H7 (cell line): ENCODE data around the gene SPATS2L. TPM values are rescaled to one million over a fixed set of nuclear protein-coding genes. Genes with fewer than 3 reads are reported as not detected.
A peak's percentile ranks its signal among the peaks of the same experiment; 100 is the strongest.

Experiments used
- DNase-seq: peaks from one replicate; pipeline ENCODE4 v3.0.0; 2012
- H3K27me3 ChIP-seq: 2 replicates; pipeline ENCODE4 v1.6.0; 2011; ENCODE audit warnings: mild to moderate bottlenecking, low read length; ENCODE audit not compliant: control insufficient read depth, insufficient read depth
- H3K36me3 ChIP-seq: replicated peaks from 2 replicates; pipeline ENCODE4 v1.5.1; 2011; ENCODE audit warnings: low read length; ENCODE audit not compliant: control insufficient read depth, insufficient read depth
- H3K4me3 ChIP-seq: 2 replicates; pipeline ENCODE4 v1.5.1; 2011; ENCODE audit warnings: low read depth, mild to moderate bottlenecking, control low read depth, low read length, moderate library complexity; ENCODE audit not compliant: insufficient read depth
- total RNA-seq: library from RNA; depleted of rRNA; stranded (reverse); fragments of >200 nt; shearing (Covaris generic); gene quantifications from 2 replicates; pipeline ENCODE4 v1.2.3, GENCODE V29; 2014

SPATS2L gene
- total RNA-seq, 1 experiment from 2014 or later: 106 TPM

DNA sequence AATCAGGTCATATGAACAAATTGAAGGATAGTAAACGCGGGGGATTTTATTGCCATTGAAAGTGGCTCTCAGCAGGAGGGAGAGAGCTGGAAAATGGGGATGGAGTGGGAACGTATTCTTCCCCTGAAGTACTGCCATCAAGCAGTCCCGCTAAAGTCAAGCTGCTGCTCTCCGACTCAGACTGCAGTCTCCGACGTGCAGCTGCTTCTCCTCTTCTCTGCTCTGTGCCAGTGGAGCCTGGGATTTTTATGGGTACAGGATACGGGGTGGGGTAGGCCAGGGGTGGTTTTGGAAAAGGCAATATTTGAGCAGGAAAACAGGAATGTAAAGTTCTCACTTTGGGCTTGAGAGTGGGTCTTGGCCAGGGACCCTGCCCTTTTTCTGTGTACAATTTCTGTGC lies 170.3 kb downstream of the SPATS2L start:
- no peak for DNase-seq
- Histone ChIP-seq H3K36me3 (peaks cover 20% of the 10 kb centered on the region), H3K27me3 (no peaks in the 10 kb centered on the region), H3K4me3 (no peak overlapping the region)

DNA sequence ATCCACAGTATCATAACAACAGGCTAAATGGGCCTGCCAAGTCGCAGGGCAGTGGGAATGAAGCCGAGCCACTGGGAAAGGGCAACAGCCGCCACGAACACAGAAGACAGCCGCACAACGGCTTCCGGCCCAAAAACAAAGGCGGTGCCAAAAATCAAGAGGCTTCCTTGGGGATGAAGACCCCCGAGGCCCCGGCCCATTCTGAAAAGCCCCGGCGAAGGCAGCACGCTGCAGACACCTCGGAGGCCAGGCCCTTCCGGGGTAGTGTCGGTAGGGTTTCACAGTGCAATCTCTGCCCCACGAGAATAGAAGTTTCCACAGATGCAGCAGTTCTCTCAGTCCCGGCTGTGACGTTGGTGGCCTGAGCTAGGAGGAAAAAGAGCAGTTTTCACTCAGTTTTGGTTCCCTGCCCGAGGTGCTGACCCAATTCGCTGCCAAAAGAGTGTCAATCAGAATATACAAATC lies 171.2 kb downstream of the SPATS2L start:
- H3K4me3 ChIP-seq: no peak overlapping the region
- DNase-seq: no peak
- no peaks in the 10 kb centered on the region for H3K27me3 ChIP-seq
- peaks cover 17% of the 10 kb centered on the region for H3K36me3 ChIP-seq

DNA sequence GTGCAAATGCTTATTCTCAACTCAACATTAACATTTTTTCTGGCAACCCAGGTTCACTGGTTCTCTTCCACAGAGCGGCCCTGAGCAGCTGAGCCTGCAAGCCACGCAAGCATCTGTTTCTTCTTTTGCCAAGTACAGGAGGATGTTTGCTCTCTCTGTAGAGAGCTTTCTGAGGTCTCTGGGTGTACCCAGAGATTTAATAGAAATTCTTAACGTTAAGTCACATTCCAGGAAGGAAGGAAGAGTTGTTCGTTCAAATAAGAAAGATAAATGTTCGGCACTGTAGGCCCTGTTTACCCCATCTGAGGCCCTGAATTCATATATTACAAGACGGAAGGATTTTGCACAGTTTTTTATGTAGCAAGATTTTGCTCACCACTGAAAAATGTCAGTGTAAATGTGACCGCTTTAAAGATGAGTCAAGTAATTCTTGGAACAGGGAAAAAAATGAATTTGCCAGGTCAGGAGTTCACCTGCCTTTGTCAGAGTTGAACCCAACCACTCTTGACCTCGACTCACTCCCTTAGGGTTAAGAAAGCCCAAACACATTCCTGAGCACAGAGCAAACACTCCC lies 173.3 kb downstream of the SPATS2L start:
- Histone ChIP-seq H3K36me3 (peaks cover 13% of the 10 kb centered on the region), H3K4me3 (no peak overlapping the region), H3K27me3 (no peaks in the 10 kb centered on the region)
- DNase-seq: no peak

DNA sequence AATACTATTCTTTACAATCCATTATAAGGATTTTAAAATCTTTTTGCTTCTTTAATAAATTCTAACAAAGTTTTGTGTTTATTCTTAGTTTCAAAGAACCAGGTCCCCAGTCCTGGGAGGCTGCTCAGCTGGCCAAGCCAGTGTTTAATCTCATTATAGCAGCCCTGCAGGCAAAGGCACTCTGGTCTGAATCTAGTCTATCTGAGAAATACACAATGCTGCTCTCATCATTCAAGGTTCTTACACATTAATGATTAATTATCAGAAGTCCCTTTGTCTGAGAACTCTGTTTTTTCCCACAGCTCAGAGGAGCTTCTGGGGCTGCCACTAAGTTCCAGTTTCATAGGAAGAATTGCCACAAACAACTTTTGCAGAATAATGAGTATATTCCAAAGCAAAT lies 175.7 kb downstream of the SPATS2L start:
- no peak overlapping the region for H3K4me3 ChIP-seq
- H3K27me3 ChIP-seq: no peaks in the 10 kb centered on the region
- DNase-seq: no peak
- H3K36me3 ChIP-seq: peaks cover 8% of the 10 kb centered on the region

DNA sequence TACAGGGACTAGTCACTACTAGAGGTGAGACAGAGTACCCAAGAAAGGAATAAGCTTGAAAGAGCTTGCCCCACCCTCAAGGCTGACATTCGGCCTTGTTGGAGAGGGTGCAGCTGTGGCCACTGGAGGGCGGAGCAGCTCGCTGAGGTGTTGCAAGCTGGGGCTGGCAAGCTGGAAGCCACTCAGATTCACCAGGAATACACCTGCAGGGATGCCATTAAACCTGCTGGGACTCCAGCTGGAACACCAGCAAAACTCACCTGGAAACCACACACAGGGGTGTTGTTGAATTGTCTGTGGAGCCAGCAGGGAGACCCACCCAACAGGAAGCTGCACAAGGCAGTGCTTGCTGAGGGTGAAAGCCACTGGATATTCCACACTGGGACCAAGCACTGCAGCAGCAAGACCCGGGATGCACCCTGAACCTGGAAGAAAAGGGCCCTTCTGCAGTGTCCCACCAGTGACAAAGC lies 177.3 kb downstream of the SPATS2L start:
- Histone ChIP-seq H3K4me3 (no peak overlapping the region), H3K36me3 (0 out of 2 replicates have a peak, but pooled peaks cover 2% of the 10 kb centered on the region), H3K27me3 (no peaks in the 10 kb centered on the region)
- peak; percentile 75 for DNase-seq

DNA sequence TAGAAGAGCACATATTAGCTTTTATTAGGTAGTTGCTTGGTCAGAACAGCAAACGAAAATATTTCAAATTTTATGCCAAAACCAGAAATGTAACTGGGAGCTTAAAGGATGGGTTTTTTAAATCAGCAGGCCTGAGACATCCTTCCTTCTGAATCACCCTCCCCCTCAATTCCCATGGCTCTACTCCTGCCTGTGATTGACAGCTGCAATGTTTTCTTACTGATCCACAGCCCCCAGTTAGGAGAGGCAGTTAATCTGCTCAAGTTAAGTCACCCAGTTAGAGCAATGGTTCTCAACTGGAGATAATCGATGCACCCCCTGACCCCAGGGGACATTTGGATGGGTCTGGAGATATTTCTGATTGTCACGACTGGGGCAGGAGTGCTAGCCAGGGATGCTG lies 178.4 kb downstream of the SPATS2L start:
- Histone ChIP-seq H3K36me3 (no peaks in the 10 kb centered on the region), H3K4me3 (no peak overlapping the region), H3K27me3 (no peaks in the 10 kb centered on the region)
- DNase-seq: no peak

DNA sequence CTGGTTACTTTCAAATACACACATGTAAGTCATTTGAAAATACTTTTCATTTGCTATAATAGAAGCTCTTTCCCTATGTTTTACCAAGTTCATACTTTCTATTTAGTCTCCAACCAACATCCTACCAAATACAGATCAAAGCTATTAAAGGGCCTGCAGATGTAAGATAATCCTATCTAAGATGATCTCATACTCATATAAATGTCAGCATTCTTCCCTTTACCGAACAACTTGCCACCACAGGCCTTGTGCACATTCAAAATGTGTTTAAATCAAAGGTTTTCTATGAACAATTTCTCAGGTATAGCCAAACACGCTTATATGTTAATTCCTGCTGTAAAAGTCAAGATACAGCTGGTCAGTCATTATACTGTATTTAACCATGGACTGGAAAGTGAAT lies 180.0 kb downstream of the SPATS2L start:
- Histone ChIP-seq H3K27me3 (no peaks in the 10 kb centered on the region), H3K36me3 (no peaks in the 10 kb centered on the region), H3K4me3 (no peak overlapping the region)
- DNase-seq: no peak

DNA sequence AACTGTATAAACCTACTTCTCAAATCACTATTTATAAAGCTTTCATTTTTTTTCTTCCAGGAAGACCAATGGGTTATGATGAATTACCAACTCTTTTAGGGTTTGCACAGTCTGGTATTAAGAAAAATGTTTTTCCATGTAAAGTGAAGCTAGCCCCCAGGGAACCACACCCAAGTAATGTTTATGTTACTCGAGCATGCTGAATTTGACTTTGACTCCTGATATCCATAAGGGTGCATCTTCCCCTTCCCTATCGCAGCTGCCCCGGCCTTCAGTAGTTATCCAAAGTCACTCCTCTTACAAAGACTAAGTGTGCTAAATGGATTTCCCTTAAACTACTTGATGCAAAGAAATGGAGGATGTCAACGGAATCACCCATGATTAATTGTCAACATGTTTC lies 181.7 kb downstream of the SPATS2L start:
- H3K27me3 ChIP-seq: no peaks in the 10 kb centered on the region
- H3K4me3 ChIP-seq: no peak overlapping the region
- H3K36me3 ChIP-seq: no peaks in the 10 kb centered on the region
- DNase-seq: no peak

DNA sequence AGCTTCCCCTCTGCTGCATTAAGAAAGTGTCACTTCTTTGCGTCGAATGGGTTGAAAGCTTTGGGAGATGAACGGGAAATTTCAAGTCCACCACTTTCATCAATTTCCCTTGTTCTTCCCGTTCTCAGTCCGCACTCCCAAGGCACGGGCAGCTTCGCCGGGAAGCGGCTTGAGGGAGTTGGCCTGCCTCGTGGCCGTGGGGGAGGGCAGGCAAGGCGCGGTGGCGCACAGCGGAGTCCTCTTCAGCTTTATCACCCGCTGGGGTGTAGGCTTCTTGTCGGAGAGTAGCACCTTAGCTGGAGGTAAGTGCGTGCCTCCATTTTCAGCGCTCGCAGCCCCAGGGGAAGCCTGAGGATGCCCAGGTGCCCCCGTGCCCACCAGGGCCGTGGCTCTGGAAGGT lies 183.5 kb downstream of the SPATS2L start:
- no peaks in the 10 kb centered on the region for H3K27me3 ChIP-seq
- DNase-seq: no peak
- H3K4me3 ChIP-seq: no peak overlapping the region
- no peaks in the 10 kb centered on the region for H3K36me3 ChIP-seq

DNA sequence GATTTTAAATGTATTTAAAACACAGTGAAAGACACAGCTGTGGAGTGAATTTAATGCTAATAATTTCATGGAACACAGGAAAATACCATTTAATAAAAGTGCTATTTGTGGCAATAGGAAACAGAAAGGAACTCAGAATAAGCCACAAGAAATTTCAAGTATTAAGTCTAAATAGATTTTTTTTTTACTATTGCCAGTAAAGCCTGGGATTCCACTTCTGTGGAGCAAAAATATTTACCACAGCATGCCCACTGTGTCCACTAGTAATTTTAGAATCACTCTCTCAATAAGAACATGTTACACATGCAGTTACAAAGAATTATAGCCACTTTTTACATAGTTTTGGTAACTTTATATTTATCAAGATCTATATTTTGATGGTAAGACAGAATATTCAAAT lies 186.2 kb downstream of the SPATS2L start:
- no peaks in the 10 kb centered on the region for H3K27me3 ChIP-seq
- DNase-seq: no peak
- no peak overlapping the region for H3K4me3 ChIP-seq
- no peaks in the 10 kb centered on the region for H3K36me3 ChIP-seq

DNA sequence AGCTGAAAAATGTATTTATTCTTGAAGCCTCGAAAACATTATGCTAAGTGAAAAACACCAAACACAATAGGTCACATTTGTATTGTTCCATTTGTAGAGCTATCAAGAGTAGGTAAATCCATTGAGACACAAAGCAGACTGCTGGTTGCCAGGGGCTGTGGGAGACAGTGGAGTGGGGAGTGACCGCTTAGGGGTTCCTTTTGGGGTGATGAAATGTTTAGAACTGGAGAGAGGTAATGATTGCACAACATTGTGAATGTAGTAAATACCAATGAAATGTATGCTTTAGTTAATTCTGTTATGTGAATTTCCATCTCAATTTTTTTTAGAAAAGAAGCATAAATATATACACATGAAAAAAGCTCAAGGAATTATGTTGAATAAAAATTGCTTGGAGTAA lies 187.6 kb downstream of the SPATS2L start:
- no peak for DNase-seq
- Histone ChIP-seq H3K36me3 (no peaks in the 10 kb centered on the region), H3K4me3 (no peak overlapping the region), H3K27me3 (no peaks in the 10 kb centered on the region)

DNA sequence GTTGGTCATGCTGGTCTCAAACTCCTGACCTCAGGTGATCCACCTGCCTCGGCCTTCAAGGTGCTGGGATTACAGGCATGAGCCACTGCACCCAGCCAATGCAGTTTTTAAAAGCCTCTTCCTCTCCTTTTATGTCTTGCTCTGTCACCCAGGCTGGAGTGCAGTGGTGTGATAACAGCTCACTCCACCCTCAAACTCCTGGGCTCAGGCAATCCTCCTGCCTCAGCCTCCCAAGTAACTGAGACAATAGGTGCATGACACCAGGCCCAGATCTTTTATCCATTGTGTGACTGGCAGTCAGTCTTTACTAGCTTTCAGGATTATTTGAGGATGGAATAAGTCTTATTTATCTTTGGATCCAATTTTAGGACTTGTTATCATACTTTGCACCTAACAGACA lies 190.2 kb downstream of the SPATS2L start:
- no peak overlapping the region for H3K4me3 ChIP-seq
- H3K36me3 ChIP-seq: no peaks in the 10 kb centered on the region
- no peak for DNase-seq
- no peaks in the 10 kb centered on the region for H3K27me3 ChIP-seq

DNA sequence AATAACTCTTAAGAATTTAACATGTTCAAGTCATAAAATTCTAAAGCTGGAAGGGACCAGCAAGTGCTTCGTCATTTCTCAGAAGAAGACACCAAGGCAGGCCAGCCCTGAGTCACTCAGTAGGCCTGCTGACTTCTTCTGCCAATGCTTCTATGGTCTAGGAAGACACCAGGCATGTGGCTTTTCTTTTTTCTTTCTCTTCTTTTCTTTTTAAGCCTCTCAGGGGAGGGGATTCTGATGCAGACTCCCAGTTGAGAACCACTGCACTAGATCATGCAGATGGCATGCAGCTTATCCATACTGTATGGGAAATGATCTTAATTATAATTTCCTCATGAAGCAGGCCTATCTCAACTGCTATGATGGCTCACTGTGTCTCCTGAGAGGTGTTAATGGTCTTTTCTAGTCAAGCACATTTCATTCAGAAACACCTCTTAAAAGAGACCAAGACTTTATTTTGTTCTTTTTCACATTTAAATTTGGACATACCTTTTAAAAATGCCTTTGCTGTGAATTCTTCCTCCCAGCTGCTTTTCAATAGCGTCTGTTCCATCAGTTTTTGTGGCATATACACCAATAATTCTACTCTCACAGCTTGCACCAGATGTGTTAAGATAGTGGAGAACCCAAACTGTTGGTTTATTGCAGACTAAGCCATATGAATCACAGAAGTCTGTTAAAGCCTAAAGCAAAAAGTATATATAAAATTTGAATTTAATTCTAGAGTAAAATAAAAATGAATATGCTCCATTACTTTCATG lies 192.1 kb downstream of the SPATS2L start:
- no peak for DNase-seq
- Histone ChIP-seq H3K4me3 (no peak overlapping the region), H3K27me3 (no peaks in the 10 kb centered on the region), H3K36me3 (no peaks in the 10 kb centered on the region)

DNA sequence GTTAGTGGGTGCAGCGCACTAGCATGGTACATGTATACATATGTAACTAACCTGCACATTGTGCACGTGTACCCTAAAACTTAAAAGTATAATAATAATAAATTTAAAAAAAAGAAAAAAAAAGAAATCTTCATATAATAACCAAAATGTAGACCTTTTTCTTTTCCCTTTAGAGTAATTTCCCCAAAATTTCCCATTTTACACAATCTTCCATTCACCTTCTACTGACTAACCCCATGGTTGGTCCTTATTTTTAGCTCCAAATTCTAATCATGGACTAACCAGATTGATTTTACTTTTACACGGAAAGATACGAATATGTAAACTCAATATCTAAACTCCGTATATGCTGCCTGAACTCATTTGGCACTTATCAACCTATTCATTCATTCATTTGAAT lies 195.7 kb downstream of the SPATS2L start:
- H3K36me3 ChIP-seq: no peaks in the 10 kb centered on the region
- H3K27me3 ChIP-seq: no peaks in the 10 kb centered on the region
- no peak overlapping the region for H3K4me3 ChIP-seq
- no peak for DNase-seq

DNA sequence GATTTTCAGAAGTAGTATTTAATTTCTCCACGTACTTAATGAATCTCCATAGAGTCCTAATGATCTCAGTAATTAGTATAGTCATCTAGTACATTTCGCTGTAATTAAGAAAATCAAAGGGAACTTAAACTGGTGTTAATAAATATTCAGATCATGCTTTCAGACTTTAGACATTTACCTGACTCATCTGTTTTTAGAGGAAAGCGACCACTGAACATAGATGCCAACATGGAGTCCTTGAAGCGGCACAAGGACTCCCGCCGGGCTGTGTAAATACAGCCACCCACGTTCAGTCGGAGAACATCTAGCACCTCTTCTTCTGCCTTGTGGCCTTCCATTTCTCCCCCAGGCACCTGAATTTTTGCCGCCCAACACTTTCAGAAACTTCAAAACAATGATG lies 200.2 kb downstream of the SPATS2L start:
- Histone ChIP-seq H3K4me3 (no peak overlapping the region), H3K27me3 (no peaks in the 10 kb centered on the region), H3K36me3 (no peaks in the 10 kb centered on the region)
- no peak for DNase-seq
